RWPE1 (cell line): ENCODE measurements around the gene ALG14.

Source experiments
- CTCF ChIA-PET: fragments of 350-600 bp; sonication (Branson Sonifier 250); formaldehyde crosslinking; extraction: SDS; loops from one replicate; lab custom pipeline; 2021; lab: Yijun Ruan, JAX
- POLR2A ChIA-PET: fragments of 400-600 bp; formaldehyde crosslinking; extraction: SDS; loops from one replicate; lab custom pipeline; 2020; ENCODE audit warnings: antibody characterized with exemption; ENCODE audit not compliant: low non-redundant PET; lab: Yijun Ruan, JAX
- DNase-seq: peaks from one replicate; pipeline ENCODE4 v3.0.0; 2012; ENCODE audit warnings: low spot score
- H3K27ac ChIP-seq: fragments of 450-650 bp; 2 replicates; pipeline ENCODE4 v1.5.1; 2017
- CTCF ChIP-seq: fragments of 450-650 bp; conservative IDR thresholded peaks from 2 replicates; pipeline ENCODE4 v1.5.1; 2017; ENCODE audit warnings: low read depth, mild to moderate bottlenecking

Gene ALG14

DNA sequence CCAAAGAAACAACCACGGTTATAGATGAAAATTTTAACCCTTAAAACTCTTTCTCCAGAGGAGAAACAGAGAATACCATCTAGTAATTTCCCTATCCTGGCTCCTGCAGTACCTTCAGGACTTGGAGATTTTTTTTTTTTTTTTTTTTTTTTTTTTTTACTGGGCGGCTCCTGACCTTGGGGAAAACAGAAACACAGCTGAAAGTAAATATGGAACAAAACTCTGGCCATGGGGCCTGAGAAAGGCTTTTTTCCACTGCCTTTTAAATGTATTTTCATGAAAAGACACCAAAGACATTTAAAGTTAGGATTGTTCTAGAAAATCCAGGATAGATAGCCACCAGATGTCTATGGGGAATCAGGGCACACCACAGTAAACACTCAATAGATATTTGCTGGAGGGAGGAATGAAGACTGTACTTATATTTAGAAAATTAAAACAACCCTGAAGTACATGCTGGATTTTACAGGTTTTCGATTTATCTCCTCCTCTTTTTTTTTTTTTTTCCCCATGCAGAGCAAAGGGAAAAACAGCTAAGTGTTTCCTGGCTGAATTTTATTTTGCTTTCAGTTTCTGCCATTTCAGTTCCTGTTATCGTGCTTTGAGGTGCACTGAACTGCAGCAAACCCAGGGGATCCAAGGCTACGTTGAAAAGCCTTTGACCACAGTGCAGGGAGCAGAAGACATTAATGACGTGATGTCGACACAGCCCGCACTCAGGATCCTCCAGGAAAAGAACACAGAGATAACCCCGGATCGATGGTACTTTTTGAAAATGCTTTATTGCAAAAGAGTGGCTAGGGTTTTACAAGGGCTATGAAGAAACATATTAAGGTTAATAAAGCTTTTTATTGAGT lies 110.1 kb downstream of the ALG14 start:
- POLR2A ChIA-PET, result no interaction called here
- CTCF ChIA-PET, result interaction anchor here (0.6 to 1.2 kb wide), 3 partner anchors 108 to 729 kb away, joined by 3 read pairs; no protein-coding TSS in a partner anchor
- no peak for DNase-seq
- no peak overlapping the region for H3K27ac ChIP-seq
- TF ChIP-seq CTCF, result no peak

DNA sequence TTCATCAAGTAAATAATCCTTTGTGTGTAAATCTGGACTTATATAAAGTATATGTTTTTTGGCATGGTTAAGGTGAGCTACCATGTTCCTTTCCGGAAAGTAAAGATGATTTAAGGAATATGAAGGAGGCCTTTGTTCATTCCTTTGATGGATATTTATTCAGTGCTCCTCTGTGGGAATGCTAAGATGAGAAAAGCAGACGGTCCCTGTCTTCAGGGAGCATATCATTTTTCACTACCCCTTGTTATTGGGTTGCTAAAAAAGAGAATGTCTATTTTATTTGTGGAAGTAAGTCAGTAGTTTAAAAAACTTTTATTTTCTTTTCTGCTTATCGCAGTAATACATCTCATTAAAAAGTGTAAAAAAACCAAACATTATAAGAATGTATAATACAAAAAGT lies 110.8 kb downstream of the ALG14 start:
- DNase-seq, result no peak
- ChIA-PET CTCF (interaction anchor here (1.2 kb wide), 1 partner anchor 108 kb away, joined by 3 read pairs; no protein-coding TSS in a partner anchor), POLR2A (no interaction called here)
- H3K27ac ChIP-seq, result no peak overlapping the region
- no peak for TF ChIP-seq CTCF

DNA sequence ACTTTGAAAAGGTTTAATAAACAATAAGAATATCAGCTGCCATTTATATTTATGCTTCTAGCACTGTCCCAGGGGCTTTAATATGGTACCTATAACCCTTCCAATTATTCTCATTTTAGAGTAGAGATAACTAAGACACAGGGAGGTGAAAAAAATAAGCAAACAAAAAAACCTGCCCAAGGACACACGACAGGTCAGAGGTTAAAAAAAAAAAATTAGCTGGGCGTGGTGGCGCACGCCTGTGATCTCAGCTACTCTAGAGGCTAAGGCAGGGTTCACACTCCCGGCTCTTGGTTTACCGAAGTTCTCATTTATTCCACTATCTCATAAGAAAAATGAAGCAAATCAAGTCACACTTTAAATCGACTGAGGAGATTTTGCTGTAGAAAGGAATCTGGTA lies 111.2 kb downstream of the ALG14 start:
- no peak for TF ChIP-seq CTCF
- no peak overlapping the region for H3K27ac ChIP-seq
- ChIA-PET CTCF (interaction anchor here (1.0 to 1.2 kb wide), 2 partner anchors 14 to 107 kb away, joined by 3 read pairs; no protein-coding TSS in a partner anchor), POLR2A (no interaction called here)
- no peak for DNase-seq

DNA sequence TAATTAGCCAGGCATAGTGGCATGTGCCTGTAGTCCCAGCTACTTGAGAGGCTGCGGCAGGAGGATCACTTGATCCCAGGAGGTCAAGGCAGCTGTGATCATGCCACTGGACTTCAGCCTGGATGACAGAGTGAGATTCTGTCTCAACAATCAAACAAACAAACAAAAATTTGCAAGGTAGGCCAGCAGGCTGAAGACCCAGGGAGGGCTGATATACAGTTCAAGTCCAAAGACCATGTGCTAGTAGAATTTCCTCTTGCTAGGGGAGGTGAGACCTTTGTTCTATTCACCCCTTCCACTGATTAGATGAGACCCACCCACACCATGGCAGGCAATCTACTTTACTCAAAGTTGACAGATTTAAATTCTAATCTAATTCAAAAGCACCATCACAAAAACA lies 114.7 kb downstream of the ALG14 start:
- H3K27ac ChIP-seq, result no peak overlapping the region
- no peak for TF ChIP-seq CTCF
- no peak for DNase-seq
- CTCF ChIA-PET, result interaction anchor here (0.6 kb wide), 1 partner anchor 635 kb away, joined by 4 read pairs; no protein-coding TSS in a partner anchor
- POLR2A ChIA-PET, result no interaction called here

DNA sequence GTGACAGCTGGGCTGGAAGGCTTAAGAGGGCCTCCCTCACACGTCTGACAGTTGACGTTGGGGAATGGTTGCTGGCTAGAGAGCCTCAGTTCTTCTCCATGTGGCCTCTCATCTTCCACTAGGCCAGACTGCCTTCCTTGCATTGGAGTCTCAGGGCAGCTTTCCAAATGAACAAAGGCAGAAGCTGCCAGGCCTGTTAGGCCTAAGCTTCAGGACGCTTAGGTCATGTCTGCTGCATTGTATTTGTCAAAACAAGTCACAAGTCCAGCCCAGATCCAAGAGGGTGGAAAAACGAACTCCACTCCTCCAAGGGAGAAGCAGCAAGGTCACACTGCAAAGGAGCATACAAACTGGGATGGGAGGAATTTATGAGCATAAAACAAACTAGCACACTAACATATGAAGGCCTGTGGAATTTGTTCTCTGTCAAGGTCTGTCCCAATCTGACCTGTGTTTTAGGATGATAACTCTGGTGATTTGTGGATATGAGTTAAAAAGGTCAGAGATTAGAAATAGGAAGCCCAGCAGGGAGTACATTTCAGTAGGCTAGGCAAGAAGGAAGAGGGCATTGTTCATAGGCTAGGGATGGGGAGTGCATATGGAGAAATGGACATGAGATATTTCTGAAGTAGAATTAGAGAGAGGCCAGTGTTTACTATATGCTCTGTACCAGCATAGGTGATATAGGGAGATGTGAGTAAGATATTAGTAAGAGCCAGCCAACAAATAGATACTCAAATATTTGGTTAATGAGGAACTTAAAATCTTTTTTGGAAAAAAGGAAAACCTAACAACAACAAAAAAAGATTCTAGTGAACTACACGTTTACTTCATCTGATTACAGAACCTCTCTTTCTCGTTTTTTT lies 116.8 kb downstream of the ALG14 start:
- POLR2A ChIA-PET, result no interaction called here
- DNase-seq, result no peak
- H3K27ac ChIP-seq, result no peak overlapping the region
- no peak for TF ChIP-seq CTCF
- CTCF ChIA-PET, result no interaction called here
